ENCODE results near the gene ZNRF3. TPM values are rescaled to one million over a fixed set of nuclear protein-coding genes. Genes with fewer than 3 reads are reported as not detected.
A peak's percentile ranks its signal among the peaks of the same experiment; 100 is the strongest.
"Not testable (repeated sequence)": the region's sequence is repeated elsewhere in the genome, so short reads cannot be mapped to it uniquely, and the experiment has no call there.

Gene ZNRF3
- total RNA-seq, 1 donor from 2014 or later = 9.6 TPM

DNA sequence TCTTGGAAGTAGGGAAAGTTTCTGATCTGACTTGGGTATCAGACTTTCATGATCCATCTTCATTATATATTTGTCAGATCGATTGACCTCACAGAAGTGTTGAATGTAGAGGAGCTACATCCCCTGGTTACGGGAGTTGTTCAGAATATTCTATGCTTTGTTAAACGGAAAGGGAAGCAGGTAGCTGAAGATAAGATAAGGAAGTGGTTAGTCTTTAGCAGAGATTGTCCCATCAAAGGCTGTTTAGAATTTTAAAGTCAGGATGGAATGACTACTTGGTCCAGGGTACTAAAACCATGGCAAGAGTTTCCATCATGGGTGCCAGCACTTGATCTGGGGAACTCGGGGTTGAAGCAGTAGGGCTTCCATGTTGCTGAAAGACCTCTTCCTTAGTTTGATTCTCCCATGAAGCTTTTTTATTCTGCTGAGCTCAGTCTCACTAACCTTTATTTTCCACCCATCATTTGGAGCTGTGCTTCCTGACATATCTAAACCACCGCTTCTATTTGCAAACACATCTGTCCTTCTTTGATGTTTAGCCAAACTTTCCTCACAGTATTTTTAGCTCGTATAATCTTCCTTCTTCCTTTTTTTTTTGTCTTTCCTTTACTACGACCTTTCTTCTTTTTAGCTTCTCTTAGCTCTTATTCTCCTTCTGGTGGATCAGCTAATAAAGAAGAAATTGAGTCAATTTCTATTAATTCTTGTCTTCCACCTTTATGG is 182.3 kb downstream of the ZNRF3 start:
- DNase-seq (ENCODE audit: low spot score) = no peak

DNA sequence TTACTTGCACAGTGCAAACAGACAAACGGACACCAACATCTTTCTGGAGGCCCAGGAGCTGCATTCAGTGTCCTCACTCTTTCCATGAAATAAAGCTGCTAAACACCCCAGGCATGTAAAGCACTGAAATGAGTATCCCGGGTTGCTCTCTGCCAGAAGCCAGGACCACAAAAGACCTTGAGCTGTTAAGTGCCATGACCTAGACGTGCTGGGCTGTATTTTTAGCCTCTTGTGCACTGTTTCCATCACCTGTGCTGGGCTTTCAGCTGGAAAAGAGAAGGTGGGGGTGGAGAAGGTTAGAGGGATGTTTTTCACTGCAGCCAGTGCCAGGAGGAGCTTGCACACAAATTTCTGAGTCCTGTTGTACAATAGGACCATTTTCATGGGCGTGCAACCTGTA is 186.1 kb downstream of the ZNRF3 start:
- no peak for DNase-seq (ENCODE audit: low spot score)

DNA sequence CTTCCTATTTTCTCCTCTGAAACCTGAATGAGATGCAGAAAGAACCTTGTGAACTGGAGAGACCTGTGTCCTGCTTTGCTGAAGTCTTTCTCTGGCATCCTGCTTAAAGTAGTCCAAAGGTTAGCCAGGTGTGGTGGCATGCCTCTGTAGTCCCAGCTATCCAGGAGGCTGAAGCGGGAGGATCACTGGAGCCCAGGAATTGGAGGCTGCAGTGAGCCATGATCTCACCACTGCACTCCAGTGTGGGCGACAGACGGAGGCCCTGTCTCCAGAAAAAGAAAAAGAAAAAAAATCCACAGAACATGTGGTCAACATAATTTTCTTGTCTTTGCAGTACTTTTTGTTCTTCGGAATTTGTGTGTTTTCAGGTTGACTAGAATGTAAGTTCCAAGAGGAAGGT is 187.1 kb downstream of the ZNRF3 start:
- DNase-seq (ENCODE audit: low spot score) = no peak

DNA sequence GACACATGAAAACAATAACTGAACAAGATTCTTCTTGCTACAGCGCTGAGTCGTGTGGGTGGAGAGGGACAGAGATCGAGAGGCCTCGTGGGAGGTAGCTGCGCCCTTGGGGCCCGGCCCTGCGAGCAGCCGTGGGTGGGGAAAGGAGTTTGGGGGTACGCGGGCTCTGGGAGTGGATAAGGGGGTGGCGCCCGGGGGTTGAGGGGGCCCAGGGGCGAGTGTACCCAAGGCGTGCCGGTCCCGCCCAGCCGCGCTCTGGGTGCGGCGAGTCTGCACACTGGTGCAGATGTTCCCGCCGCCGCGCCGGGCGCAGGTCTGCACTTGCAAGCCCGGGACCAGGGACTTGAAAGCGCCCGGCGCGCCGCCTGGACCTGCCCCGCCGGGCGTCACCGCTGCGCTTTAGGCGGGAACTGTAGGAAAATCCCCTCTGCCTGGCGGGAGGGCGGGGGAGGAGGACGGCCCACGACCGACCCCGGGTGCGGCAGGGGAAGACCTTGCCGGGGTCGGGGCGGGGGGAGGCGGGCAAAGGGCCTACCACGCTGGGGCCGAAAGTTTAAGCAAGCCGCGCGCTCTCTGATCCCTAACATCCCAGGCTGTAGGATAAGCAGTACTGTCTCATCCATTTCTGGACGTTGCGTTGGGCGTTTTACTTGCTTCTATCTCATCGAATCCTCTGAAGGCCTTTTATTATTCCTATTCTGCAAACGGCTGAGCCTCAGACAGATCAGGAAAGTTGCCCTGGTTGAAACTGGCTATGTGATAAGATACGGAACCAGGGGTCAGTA is 188.1 kb downstream of the ZNRF3 start:
- DNase-seq (ENCODE audit: low spot score) = peak; percentile 70

DNA sequence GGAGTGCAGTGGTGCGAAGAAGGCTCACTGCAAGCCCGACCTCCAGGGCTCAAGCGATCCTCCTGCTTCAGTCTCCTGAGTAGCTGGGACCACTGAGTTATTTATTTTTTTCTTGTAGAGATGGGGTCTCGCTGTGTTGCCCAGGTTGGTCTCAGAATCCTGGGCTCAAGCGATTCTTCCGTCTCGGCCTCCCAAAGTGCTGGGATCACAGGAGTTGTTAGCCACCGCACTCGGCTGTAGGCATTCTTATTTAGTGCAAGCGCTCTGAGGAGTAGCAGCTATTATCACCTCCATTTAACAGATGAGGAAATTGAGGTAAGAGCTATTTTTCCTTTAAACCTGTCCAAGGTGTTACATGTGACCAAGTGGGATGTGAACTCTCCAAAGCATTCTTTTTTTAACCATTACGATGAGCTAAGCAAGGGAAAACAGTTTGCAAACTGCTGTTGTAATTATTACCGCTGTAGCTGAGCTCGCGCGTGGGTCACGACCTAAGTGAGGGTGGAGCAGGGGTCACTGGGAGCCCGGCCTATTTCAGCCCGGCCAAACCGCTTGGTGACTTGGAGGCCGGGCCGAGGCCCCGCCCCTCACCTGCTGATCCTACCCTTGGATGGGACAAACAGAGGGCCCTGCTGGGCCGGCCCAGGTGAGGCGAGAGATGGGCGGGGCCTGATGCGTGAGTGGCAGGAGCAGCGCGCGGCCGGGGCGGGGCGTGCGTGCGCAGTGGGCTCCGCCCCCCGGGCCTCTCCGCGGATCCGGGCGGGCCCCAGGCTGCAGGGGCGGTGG is 189.0 kb downstream of the ZNRF3 start:
- peak; percentile 88 for DNase-seq (ENCODE audit: low spot score)

DNA sequence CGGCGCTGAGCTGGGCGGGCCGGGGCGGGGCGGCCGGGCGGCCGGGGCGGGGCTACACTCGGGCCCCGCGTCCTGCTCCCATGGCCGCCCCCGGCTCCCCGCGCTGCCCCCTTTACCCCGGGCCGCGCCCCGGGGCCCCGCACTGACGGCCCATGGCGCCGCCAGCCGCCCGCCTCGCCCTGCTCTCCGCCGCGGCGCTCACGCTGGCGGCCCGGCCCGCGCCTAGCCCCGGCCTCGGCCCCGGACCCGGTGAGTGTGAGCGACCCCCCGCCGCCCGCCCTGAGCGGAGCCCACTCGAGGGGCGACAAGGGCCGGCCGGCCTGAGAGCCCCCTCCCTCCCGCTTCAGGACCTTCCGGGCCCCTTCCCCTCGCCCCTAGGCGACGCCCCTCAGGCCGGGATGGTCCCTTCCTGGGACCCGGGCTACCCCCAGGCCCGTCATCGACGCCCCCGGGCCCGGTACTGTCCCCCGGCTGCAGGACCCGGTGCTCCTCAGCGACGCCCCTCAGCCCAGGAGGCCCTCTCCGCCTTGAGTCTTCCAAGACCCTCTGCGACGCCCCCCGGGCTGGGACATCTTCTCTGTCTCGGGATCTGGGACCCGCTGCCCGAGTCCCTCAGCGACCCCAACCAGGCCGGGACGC is 189.7 kb downstream of the ZNRF3 start, which contains the start of gene KREMEN1:
Gene KREMEN1 (plus strand): TSS at position 57 of the 639 bp plus-strand sequence. CDS start 96 bp downstream, at position 153.
- DNase-seq (ENCODE audit: low spot score) = no peak

DNA sequence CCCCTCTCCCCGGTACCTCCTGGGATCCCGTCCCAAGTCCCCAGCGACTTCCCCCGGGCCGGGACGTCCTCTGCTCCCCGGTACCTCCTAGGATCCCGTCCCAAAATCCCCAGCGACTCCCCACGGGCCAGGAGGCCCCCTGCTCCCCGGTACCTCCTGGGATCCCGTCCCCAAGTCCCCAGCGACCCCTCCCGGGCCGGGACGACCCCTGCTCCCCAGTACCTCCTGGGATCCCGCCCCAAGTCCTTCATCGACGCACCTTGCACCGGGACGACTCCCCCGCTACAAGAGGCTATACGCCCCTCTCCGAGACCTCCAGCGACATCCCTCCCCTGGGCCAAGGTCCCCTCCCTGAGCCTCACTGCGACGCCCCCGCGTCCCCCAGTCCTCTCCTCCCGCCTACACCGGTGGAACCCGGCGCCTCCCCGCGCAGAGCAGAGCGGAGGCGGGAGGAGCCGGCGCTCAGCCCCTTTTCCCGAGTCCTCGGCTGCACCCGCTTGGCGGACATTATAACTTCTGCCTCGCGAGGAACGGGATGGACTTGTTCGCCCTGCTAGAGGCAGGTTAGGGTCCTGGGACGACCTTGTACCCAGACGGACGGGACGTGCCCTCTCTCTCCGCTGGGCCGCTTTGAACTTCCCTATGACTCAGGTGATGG is 190.4 kb downstream of the ZNRF3 start:
- peak; percentile 68 for DNase-seq (ENCODE audit: low spot score)

DNA sequence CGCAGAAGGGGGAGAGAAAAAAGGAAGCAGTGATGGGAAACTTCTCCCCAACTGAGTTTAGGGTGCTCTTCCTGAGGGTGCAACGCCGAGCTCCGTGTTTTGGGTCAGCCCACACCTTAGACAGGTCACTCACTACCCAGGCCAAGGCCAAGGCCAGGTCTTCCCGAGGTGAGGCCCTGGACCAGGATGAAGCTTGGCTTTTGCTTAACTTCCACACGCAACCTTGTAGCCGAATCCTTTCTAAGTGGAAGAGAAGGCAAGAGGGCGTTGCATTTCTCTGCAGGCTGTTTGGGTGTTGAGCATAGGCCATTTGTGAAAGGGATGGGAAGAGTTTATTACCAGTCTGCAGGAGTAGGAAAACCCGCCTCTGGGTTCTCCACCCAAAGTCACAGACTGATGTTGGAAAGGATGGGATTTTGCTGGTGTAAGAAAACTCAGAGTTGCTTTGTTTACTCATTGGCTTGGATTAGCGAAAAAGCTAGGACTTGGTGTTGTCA is 191.0 kb downstream of the ZNRF3 start:
- no peak for DNase-seq (ENCODE audit: low spot score)

DNA sequence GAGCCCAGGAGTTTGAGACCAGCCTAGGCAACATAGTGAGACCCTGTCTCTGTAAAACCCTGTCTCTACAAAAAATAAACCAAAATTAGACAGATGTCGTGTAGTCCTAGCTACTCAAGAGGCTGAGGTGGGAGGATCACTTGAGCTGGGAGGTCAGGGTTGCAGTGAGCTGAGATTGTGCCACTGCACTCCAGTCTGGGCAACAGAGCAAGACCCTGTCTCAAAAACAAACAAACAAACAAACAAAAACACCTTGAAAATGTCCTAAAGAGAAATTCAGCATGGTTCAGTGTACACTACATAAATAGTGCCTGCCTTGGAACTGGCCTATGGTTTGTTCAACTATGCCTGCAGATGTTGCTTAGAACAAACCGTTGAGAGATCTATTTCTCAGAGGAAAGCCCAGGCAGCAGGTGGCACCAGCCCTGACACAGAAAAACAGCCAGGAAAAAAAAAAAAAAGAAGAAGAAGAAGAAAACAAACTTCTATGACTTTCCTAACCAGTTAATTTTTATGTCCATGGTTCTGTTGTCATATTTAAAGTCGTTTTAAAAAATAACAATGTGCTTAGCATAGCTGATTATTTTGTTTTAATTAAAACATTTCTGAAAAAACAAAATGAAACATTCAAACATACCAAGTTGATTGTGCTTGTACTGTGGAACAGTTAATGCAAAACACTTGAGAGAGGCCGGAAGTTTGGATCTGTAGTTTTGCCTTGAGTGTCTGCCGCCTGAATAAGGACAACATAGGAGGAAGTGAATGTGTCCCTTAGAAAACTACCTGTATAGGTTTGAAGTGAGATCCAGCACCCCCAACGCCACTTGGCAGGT is 194.9 kb downstream of the ZNRF3 start:
- DNase-seq (ENCODE audit: low spot score) = no peak

DNA sequence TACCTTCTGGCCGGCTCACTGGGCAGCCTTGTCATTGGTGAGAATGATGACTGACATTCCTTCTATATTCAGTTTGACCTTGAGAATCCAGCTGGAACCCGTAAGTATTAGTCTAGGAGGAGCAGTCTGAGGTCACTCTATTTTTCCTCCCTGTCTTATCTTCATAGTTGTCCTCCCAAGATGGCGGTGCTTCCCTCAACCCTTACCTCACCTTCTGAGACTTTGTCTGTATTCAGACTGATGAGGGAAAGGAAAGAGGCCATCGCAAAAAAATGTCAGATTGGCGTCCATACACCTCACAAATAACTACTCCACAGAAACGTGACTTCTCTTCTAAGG is 195.5 kb downstream of the ZNRF3 start:
- no peak for DNase-seq (ENCODE audit: low spot score)

DNA sequence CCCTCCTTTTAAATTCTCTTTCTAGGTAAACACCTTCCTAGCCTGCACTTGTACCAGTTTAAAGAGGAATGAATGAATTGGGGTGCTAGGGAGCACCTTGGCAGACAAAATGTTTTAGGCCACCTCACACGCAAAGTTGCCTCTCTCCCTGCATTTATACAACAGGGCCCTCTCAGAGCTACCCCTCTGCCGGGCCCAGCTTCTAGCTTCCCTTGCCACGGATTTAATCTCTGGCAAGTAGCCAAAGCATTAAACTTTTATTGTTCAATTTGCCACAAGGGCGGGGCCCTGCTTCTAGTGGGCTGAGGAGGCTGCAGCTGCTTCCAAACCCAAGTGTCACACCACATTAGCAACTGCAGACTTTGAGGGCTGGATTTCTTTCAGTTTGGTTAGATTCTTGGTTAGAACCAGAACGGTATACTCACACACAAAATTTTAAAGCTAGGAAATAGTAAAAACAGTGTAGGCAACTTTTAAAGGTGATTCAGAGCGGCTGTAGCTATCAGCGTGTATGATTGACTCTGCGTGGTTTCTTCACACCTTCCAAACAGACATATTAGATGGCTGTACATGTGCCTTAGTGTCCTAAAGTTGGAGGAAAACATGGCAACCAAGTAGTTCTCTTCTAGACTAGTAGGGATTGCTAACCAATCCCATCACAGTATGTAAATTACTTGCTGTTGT is 196.0 kb downstream of the ZNRF3 start:
- no peak for DNase-seq (ENCODE audit: low spot score)

DNA sequence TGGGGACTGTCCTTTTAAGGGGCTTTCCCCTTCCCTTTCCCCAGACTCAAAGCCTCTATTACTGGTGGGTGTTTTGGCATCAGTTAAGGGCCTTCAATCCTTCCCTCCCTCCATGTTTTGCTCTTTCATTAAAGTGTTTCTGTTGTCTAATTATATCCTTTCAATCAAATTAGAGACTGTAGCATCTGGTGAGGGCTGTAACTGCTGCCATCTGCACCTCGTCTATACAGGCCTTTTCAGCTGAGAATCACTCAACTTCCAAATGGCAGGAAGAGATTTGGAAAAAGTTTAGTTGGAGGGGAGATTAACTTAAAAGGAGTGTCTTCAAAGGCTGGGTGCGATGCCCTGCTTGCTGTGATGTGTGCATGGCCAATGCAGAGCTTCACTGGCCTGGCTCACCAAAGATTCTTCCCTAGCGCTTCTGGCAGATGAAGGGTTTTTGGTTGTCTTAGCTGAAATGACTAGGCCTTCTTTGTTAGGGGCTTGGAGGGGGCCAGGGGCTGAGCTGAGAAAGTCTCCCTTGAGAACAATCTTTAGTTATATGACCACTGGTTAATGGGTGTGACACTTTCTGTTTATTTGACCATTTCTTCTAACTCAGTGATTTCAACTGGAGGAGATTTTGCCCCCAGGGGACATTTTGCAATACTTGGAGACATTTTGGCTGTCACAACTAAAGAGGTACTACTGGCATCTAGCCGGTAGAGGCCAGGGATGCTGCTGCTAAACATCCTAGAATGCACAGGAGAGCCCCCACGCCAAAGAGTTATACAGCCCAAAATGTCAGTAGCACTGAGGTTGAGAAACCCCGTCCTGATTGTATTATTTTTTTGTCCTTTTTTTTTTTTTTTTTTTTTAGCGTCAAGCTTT is 197.0 kb downstream of the ZNRF3 start:
- no peak for DNase-seq (ENCODE audit: low spot score)

DNA sequence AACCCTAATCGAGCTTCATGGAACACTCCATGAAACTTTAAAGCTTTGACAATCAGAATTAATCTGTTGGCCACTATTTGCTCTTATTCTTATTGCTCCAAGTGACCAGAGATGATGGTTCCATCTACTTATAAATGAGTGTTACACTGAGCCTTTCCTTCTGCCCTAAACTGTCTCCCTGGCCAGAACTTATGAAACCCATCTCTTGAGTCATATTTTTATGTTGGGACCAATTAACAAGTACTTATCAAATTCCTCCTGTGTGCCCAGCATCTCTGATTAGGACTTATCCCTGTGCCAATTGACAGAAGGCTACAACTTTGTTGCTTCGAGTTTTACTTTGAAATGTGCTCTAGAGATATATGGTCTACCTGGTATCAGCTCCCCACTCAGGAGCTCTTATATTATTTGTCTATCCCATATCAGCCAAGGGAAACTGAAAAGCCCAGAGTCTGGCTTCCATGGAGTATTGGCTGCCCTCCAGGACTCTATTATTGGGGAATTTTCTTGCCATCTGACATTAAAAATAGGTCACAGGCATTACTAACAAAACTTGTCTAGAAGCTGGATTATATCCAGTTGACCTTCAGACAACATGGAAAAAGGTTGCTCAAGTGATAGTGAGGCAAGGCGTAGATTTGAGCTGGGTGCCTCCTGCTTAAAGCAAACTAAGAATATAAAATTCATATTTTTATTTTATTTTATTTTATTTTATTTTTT is 198.3 kb downstream of the ZNRF3 start:
- no peak for DNase-seq (ENCODE audit: low spot score)

DNA sequence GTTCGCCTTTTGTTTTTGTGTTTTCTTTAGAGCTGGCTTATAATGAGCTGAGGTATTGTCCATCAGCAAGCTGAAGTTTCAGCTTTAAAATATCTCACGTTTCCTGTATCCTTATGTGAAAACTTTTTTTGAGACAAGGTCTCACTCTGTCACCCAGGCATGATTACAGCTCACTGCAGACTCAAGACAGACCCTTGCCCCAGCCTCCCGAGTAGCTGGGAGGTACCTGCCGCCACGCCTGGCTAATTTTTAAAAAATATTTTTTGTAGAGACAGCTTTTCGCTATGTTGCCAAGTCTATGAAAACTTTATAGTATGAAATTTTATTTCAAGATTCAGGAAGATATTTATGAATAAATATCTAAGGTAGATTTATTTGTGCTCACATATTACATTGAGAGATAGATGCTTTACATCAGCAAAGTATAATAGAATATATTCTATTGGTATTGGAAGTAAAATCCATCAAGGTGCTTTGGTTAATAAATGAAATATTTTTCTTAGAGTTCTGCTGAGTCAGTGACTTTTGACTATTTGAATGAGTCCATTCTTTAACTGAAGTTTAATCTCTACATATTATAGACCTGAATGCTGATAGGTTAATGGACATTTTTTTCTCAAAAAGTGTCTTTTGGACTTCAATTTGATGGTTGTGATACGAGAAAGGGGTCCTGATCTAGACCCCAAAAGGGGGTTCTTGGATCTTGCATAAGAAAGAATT is 199.6 kb downstream of the ZNRF3 start:
- DNase-seq (ENCODE audit: low spot score) = no peak

DNA sequence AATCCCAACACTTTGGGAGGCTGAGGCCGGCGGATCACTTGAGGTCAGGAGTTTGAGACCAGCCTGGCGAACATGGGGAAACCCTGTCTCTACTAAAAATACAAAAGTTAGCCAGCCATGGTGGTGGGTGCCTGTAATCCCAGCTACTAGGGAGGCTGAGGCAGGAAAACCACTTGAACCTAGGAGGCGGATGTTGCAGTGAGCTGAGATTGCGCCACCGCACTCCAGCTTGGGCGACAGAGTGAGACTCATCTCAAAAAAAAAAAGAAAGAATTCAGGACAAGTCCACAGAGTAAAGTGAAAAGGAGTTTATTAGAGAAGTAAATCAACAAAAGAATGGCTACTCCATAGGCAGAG is 200.2 kb downstream of the ZNRF3 start:
- not testable (repeated sequence) for DNase-seq (ENCODE audit: low spot score)

DNA sequence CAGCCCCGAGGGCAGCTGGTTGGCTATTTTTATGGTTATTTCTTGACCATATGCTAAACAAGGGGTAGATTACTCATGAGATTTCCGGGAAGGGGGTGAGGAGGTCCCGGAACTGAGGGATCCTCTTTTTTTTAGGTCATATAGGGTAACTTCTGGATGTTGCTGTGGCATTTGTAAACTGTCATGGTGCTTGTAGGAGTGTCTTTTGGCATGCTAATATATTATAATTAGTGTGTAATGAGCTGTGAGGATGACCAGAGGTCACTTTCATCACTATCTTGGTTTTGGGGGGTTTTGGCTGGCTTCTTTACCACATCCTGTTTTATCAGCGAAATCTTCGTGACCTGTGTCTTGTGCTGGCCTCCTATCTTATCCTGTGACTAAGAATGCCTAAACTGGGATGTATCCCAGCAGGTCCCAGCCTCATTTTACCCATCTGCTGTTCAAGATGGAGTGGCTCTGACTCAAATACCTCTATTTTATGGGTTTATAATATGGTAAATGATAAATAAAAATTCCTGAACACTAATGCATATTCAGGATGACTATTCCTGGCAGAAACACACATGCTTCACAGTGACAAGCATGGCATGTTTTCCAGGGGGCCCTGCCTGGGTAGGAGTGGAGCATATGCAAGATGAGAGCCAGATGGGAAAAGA is 200.7 kb downstream of the ZNRF3 start:
- DNase-seq (ENCODE audit: low spot score) = no peak

DNA sequence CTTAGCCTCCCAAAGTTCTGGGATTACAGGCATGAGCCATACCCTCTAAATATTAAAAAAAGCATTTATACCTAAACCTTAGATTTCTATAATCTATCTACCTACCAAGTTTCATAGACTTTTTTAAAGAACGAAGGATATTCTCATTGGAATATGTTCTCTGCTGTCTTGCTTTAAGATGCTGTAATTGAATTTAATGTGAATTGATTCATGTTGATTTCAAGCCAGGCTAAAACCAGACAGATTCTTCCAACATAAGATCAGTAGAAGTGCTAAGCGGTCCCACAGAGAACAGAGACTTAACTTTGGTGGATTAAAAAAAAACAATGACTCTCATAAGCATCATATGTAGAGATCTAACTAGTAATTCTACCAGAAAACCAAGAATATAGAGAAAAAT is 203.6 kb downstream of the ZNRF3 start:
- DNase-seq (ENCODE audit: low spot score) = no peak
